ENCODE results near the gene LAMA2. TPM values are rescaled to one million over a fixed set of nuclear protein-coding genes. Genes with fewer than 3 reads are reported as not detected.

Gene LAMA2
- total and polyA plus RNA-seq, 2 experiments from 2014 or later: 11.1 to 57.5 TPM

GRCh38 chr6:129317931-129318820 is 435.2 kb downstream of the LAMA2 start:
- H3K4me3 ChIP-seq: no peak overlapping the region
- H3K79me2 ChIP-seq: no peaks in the 10 kb centered on the region
- no peak for TF ChIP-seq EZH2phosphoT487 (IDR thresholded peaks at IDR 0.05; ENCODE audit: low read depth, severe bottlenecking, unreplicated experiment)
- TF ChIP-seq EZH2 (IDR thresholded peaks at IDR 0.05; ENCODE audit: borderline replicate concordance): no peak
- TF ChIP-seq CTCF (IDR thresholded peaks at IDR 0.05; ENCODE audit: poor library complexity): no peak
- no peaks in the 10 kb centered on the region for H3K4me1 ChIP-seq (ENCODE audit: insufficient read depth)
- H3K27ac ChIP-seq: no peak overlapping the region
- H3K36me3 ChIP-seq (replicated peaks; ENCODE audit: insufficient read depth, low read depth): no peaks in the 10 kb centered on the region
- WGBS (ENCODE audit: low lambda C conversion rate, missing lambda C conversion rate): 12% methylated on average over 3 of the region's 3 CpGs
- no peaks in the 10 kb centered on the region for H3K27me3 ChIP-seq
- H4K20me1 ChIP-seq (ENCODE audit: insufficient read depth, poor library complexity, severe bottlenecking): no peaks in the 10 kb centered on the region
- H2AFZ ChIP-seq: no peak overlapping the region
- no peaks in the 10 kb centered on the region for H3K9me2 ChIP-seq (replicated peaks; ENCODE audit: insufficient read depth)
- peak overlapping the region; percentile 20 for H3K4me2 ChIP-seq
- no peak for DNase-seq (ENCODE audit: low spot score)
- no peaks in the 10 kb centered on the region for H3K9me3 ChIP-seq (ENCODE audit: low read depth)

DNA sequence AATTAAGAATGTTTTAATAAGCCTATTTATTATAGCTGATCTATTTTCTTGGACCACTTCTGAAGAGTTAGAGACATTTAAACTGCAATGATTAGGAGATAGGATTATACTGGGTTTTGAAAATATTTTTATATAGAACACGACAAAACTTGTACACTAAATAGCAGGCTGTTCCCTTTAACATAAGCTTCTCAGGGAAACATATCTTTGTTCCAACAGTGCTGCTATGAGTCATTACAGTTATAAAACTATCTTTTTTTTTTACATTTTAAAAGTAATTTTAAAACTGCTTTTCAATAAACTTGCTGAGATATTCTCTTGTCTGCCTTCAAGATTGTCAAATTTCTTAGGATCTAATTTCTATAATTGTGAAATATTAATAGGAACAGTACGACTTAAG is 438.0 kb downstream of the LAMA2 start:
- 88% methylated on average over 2 of the region's 2 CpGs for WGBS (ENCODE audit: low lambda C conversion rate, missing lambda C conversion rate)
- no peaks in the 10 kb centered on the region for H3K9me2 ChIP-seq (replicated peaks; ENCODE audit: insufficient read depth)
- no peak overlapping the region for H3K4me2 ChIP-seq
- no peaks in the 10 kb centered on the region for H3K36me3 ChIP-seq (replicated peaks; ENCODE audit: insufficient read depth, low read depth)
- no peak overlapping the region for H3K4me3 ChIP-seq
- no peaks in the 10 kb centered on the region for H4K20me1 ChIP-seq (ENCODE audit: insufficient read depth, poor library complexity, severe bottlenecking)
- H3K9me3 ChIP-seq (ENCODE audit: low read depth): no peaks in the 10 kb centered on the region
- H3K79me2 ChIP-seq: no peaks in the 10 kb centered on the region
- H3K27ac ChIP-seq: no peak overlapping the region
- DNase-seq (ENCODE audit: low spot score): no peak
- no peaks in the 10 kb centered on the region for H3K4me1 ChIP-seq (ENCODE audit: insufficient read depth)
- no peak overlapping the region for H2AFZ ChIP-seq
- TF ChIP-seq EZH2 (IDR thresholded peaks at IDR 0.05; ENCODE audit: borderline replicate concordance) (no peak), CTCF (IDR thresholded peaks at IDR 0.05; ENCODE audit: poor library complexity) (no peak)
- no peaks in the 10 kb centered on the region for H3K27me3 ChIP-seq

DNA sequence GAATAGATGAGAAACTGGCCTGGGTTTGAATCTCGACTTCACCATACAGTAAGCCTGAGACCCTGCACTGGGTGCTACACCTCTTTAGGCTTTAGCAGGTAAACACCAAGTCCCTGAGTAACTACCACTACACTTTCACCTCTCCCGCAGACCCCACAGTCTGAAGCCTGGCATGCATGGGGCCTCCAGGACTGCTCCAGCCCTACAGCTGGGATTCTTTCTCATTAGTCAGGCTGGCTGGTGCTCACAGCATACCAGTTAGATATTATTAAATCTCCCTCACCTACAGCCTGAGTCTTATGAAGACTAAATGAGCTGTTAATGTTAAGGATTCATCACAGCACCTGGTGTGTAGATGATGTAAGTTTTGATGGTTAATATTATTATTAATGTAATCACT is 438.4 kb downstream of the LAMA2 start:
- H3K9me3 ChIP-seq (ENCODE audit: low read depth): no peaks in the 10 kb centered on the region
- H3K27ac ChIP-seq: no peak overlapping the region
- no peak overlapping the region for H3K4me2 ChIP-seq
- TF ChIP-seq EZH2phosphoT487 (IDR thresholded peaks at IDR 0.05; ENCODE audit: low read depth, severe bottlenecking, unreplicated experiment) (no peak), CTCF (IDR thresholded peaks at IDR 0.05; ENCODE audit: poor library complexity) (no peak), EZH2 (IDR thresholded peaks at IDR 0.05; ENCODE audit: borderline replicate concordance) (no peak)
- H2AFZ ChIP-seq: no peak overlapping the region
- no peaks in the 10 kb centered on the region for H3K27me3 ChIP-seq
- H3K4me1 ChIP-seq (ENCODE audit: insufficient read depth): no peaks in the 10 kb centered on the region
- H3K79me2 ChIP-seq: no peaks in the 10 kb centered on the region
- no peak overlapping the region for H3K4me3 ChIP-seq
- H3K9me2 ChIP-seq (replicated peaks; ENCODE audit: insufficient read depth): no peaks in the 10 kb centered on the region
- no peak for DNase-seq (ENCODE audit: low spot score)
- 80% methylated on average over 2 of the region's 2 CpGs for WGBS (ENCODE audit: low lambda C conversion rate, missing lambda C conversion rate)
- H3K36me3 ChIP-seq (replicated peaks; ENCODE audit: insufficient read depth, low read depth): no peaks in the 10 kb centered on the region
- H4K20me1 ChIP-seq (ENCODE audit: insufficient read depth, poor library complexity, severe bottlenecking): no peaks in the 10 kb centered on the region
